ENCODE data around the gene XYLT2.

XYLT2 gene

GRCh38 chr17:50365649-50366393, 19.9 kb downstream of the XYLT2 start:
- Histone ChIP-seq H3K79me2 (ENCODE audit: insufficient read depth, low read length) (peaks cover 13% of the 10 kb centered on the region), H3K9me3 (ENCODE audit: insufficient read depth, low read length, severe bottlenecking) (no peaks in the 10 kb centered on the region), H3K4me2 (ENCODE audit: insufficient read depth, low read length) (no peak overlapping the region), H2AFZ (ENCODE audit: low read depth, low read length) (no peak overlapping the region), H3K4me3 (ENCODE audit: low read depth in 1 of 2, low read length in 2 of 2) (no peak overlapping the region), H3K4me1 (ENCODE audit: insufficient read depth, low read length) (no peaks in the 10 kb centered on the region), H3K27ac (ENCODE audit: low read length) (no peak overlapping the region), H3K36me3 (ENCODE audit: insufficient read depth, low read length) (peaks cover 66% of the 10 kb centered on the region), H4K20me1 (ENCODE audit: insufficient read depth, low read length) (peaks cover 35% of the 10 kb centered on the region), H3K9ac (ENCODE audit: low read depth, low read length) (no peak overlapping the region), H3K27me3 (ENCODE audit: insufficient read depth, low read length, poor library complexity) (no peaks in the 10 kb centered on the region)
- ATAC-seq (ENCODE audit: insufficient read depth, low read depth): no peak
- DNase-seq: no peak
- TF ChIP-seq CTCF (IDR thresholded peaks at IDR 0.05; ENCODE audit: borderline replicate concordance, extremely low read depth, low read length, poor library complexity, severe bottlenecking): no peak
- TF ChIP-seq EZH2 (IDR thresholded peaks at IDR 0.05; ENCODE audit: borderline replicate concordance, low read depth, low read length, severe bottlenecking): no peak

GRCh38 chr17:50367401-50367800, 21.5 kb downstream of the XYLT2 start:
- no peaks in the 10 kb centered on the region for H3K9me3 ChIP-seq (ENCODE audit: insufficient read depth, low read length, severe bottlenecking)
- peaks cover 71% of the 10 kb centered on the region for H3K36me3 ChIP-seq (ENCODE audit: insufficient read depth, low read length)
- TF ChIP-seq EZH2 (IDR thresholded peaks at IDR 0.05; ENCODE audit: borderline replicate concordance, low read depth, low read length, severe bottlenecking) (no peak), CTCF (IDR thresholded peaks at IDR 0.05; ENCODE audit: borderline replicate concordance, extremely low read depth, low read length, poor library complexity, severe bottlenecking) (no peak)

GRCh38 chr17:50370052-50370451, 24.1 kb downstream of the XYLT2 start:
- no peaks in the 10 kb centered on the region for H3K9me3 ChIP-seq (ENCODE audit: insufficient read depth, low read length, severe bottlenecking)
- H3K4me1 ChIP-seq (ENCODE audit: insufficient read depth, low read length): peaks cover 24% of the 10 kb centered on the region
- ATAC-seq (ENCODE audit: insufficient read depth, low read depth) (no peak), DNase-seq (no peak)
- peaks cover 66% of the 10 kb centered on the region for H3K36me3 ChIP-seq (ENCODE audit: insufficient read depth, low read length)
- H3K9ac ChIP-seq (ENCODE audit: low read depth, low read length): no peak overlapping the region
- H3K4me2 ChIP-seq (ENCODE audit: insufficient read depth, low read length): no peak overlapping the region
- H3K4me3 ChIP-seq (ENCODE audit: low read depth in 1 of 2, low read length in 2 of 2): no peak overlapping the region
- H4K20me1 ChIP-seq (ENCODE audit: insufficient read depth, low read length): peaks cover 19% of the 10 kb centered on the region; the same call in 1 of the 2 replicates
- TF ChIP-seq EZH2 (IDR thresholded peaks at IDR 0.05; ENCODE audit: borderline replicate concordance, low read depth, low read length, severe bottlenecking) (no peak), CTCF (IDR thresholded peaks at IDR 0.05; ENCODE audit: borderline replicate concordance, extremely low read depth, low read length, poor library complexity, severe bottlenecking) (no peak)
- no peak overlapping the region for H3K27ac ChIP-seq (ENCODE audit: low read length)
- H3K79me2 ChIP-seq (ENCODE audit: insufficient read depth, low read length): peaks cover 44% of the 10 kb centered on the region
- no peak overlapping the region for H2AFZ ChIP-seq (ENCODE audit: low read depth, low read length)
- H3K27me3 ChIP-seq (ENCODE audit: insufficient read depth, low read length, poor library complexity): no peaks in the 10 kb centered on the region

More at GRCh38 chr17:50367401-50367800, 21.5 kb downstream of the XYLT2 start:
- Histone ChIP-seq H3K4me2 (ENCODE audit: insufficient read depth, low read length) (no peak overlapping the region), H3K4me3 (ENCODE audit: low read depth in 1 of 2, low read length in 2 of 2) (no peak overlapping the region), H3K9ac (ENCODE audit: low read depth, low read length) (no peak overlapping the region), H3K27me3 (ENCODE audit: insufficient read depth, low read length, poor library complexity) (no peaks in the 10 kb centered on the region), H2AFZ (ENCODE audit: low read depth, low read length) (no peak overlapping the region), H3K27ac (ENCODE audit: low read length) (no peak overlapping the region), H3K4me1 (ENCODE audit: insufficient read depth, low read length) (peaks cover 14% of the 10 kb centered on the region), H3K79me2 (ENCODE audit: insufficient read depth, low read length) (peaks cover 29% of the 10 kb centered on the region), H4K20me1 (ENCODE audit: insufficient read depth, low read length) (peaks cover 27% of the 10 kb centered on the region; the same call in 1 of the 2 replicates)
- ATAC-seq (ENCODE audit: insufficient read depth, low read depth) (no peak), DNase-seq (no peak)

All from DND-41 (cell line).